HG03159 (cell line): ENCODE data around the gene ADRM1.

Source experiments
- ATAC-seq: cut with Tn5 transposase; IDR thresholded peaks from one replicate; pipeline ENCODE4 v1.9.1; 2021; ENCODE audit warnings: mild to moderate bottlenecking, moderate library complexity; ENCODE audit not compliant: unreplicated experiment

The ADRM1 gene

GRCh38 chr20:62277253-62277652 lies 25.5 kb upstream of the ADRM1 start:
- no peak for ATAC-seq

- ATAC-seq, result no peak
Measured at GRCh38 chr20:62280303-62280702, 22.5 kb upstream of the ADRM1 start.

GRCh38 chr20:62281161-62281933 lies 21.4 kb upstream of the ADRM1 start:
- no peak for ATAC-seq

- no peak for ATAC-seq
Measured at GRCh38 chr20:62282103-62282502, 20.7 kb upstream of the ADRM1 start.

GRCh38 chr20:62282877-62283503 lies 19.8 kb upstream of the ADRM1 start:
- no peak for ATAC-seq

- ATAC-seq, result no peak
Measured at GRCh38 chr20:62284448-62284847, 18.3 kb upstream of the ADRM1 start.

- no peak for ATAC-seq
Measured at GRCh38 chr20:62285151-62285550, 17.6 kb upstream of the ADRM1 start.

- no peak for ATAC-seq
Measured at GRCh38 chr20:62285722-62286121, 17.1 kb upstream of the ADRM1 start.

- ATAC-seq, result no peak
Measured at GRCh38 chr20:62286493-62287064, 16.2 kb upstream of the ADRM1 start.

- ATAC-seq, result no peak
Measured at GRCh38 chr20:62287129-62287528, 15.7 kb upstream of the ADRM1 start.

- no peak for ATAC-seq
Measured at GRCh38 chr20:62287759-62288534, 14.8 kb upstream of the ADRM1 start.

- no peak for ATAC-seq
Measured at GRCh38 chr20:62288535-62289105, 14.2 kb upstream of the ADRM1 start.

GRCh38 chr20:62289131-62289530 lies 13.7 kb upstream of the ADRM1 start:
- no peak for ATAC-seq

- no peak for ATAC-seq
Measured at GRCh38 chr20:62289898-62290297, 12.9 kb upstream of the ADRM1 start.

- ATAC-seq, result no peak
Measured at GRCh38 chr20:62291251-62292066, 11.3 kb upstream of the ADRM1 start.

GRCh38 chr20:62292108-62292507 lies 10.7 kb upstream of the ADRM1 start:
- no peak for ATAC-seq

- no peak for ATAC-seq
Measured at GRCh38 chr20:62293111-62293784, 9.5 kb upstream of the ADRM1 start.

- ATAC-seq, result no peak
Measured at GRCh38 chr20:62293946-62294345, 8.9 kb upstream of the ADRM1 start.

GRCh38 chr20:62294516-62294915 lies 8.3 kb upstream of the ADRM1 start:
- ATAC-seq, result no peak
